Heart left ventricle (tissue), 16 donors: ENCODE measurements around the gene C19orf12. TPM values are rescaled to one million over a fixed set of nuclear protein-coding genes. Genes with fewer than 3 reads are reported as not detected.

Source experiments
- ATAC-seq, 4 donors: fragments of 200-7000 bp; cut with Tn5 transposase; one replicate each; pipeline ENCODE4 v1.9.1; 2020 to 2022; ENCODE audit warnings: moderate library complexity in 4 of 4, mild to moderate bottlenecking in 3 of 4, moderate number of reproducible peaks in 1 of 4
- DNase-seq, 5 donors: peaks; one replicate each; pipeline ENCODE4 v3.0.0-alpha.2; 2020
- H3K27ac ChIP-seq, 12 donors: fragments of 200-600 bp; sonication (generic) in 4 of 12; one replicate each; pipeline versions ENCODE4 v1.5.0 to v1.8.0; 2016 to 2022; ENCODE audit warnings: mild to moderate bottlenecking in 2 of 12
- H3K27me3 ChIP-seq, 9 donors: fragments of 200-600 bp; sonication (generic) in 2 of 9; one replicate each; pipeline versions ENCODE4 v1.5.1 to v1.8.0; 2016 to 2022; ENCODE audit warnings: mild to moderate bottlenecking in 3 of 9
- H3K36me3 ChIP-seq, 9 donors: fragments of 200-600 bp; sonication (generic) in 2 of 9; one replicate each; pipeline versions ENCODE4 v1.5.0 to v1.8.0; 2018 to 2022; ENCODE audit warnings: mild to moderate bottlenecking in 2 of 9
- H3K4me1 ChIP-seq, 12 donors: fragments of 200-600 bp; sonication (generic) in 4 of 12; one replicate each; pipeline versions ENCODE4 v1.5.0 to v1.8.0; 2016 to 2022; ENCODE audit warnings: mild to moderate bottlenecking in 3 of 12
- H3K4me3 ChIP-seq, 12 donors: fragments of 200-600 bp; sonication (generic) in 4 of 12; one replicate each; pipeline versions ENCODE4 v1.5.0 to v1.8.0; 2017 to 2022; ENCODE audit warnings: mild to moderate bottlenecking in 9 of 12, moderate library complexity in 4 of 12
- H3K9me3 ChIP-seq, 12 donors: fragments of 200-600 bp; sonication (generic) in 4 of 12; one replicate each; pipeline versions ENCODE4 v1.5.0 to v1.8.0; 2016 to 2022; ENCODE audit warnings: mild to moderate bottlenecking in 1 of 12
- CTCF ChIP-seq, 12 donors: fragments of 200-600 bp; sonication (generic) in 4 of 12; IDR thresholded peaks; one replicate each; pipeline versions ENCODE4 v1.5.0 to v1.8.0; 2018 to 2022; ENCODE audit warnings: antibody characterized with exemption in 12 of 12, mild to moderate bottlenecking in 5 of 12
- POLR2A ChIP-seq, 2 donors: fragments of 450-650 bp; IDR thresholded peaks; one replicate each; pipeline ENCODE4 v1.6.1; 2017; ENCODE audit warnings: antibody characterized with exemption in 2 of 2, mild to moderate bottlenecking in 2 of 2, moderate library complexity in 2 of 2
- whole genome bisulfite sequencing, 4 donors: extraction: QIAGEN DNeasy Blood & Tissue Kit in 2 of 4; methylation state at CpG; one replicate each; pipeline versions ENCODE4 v1.1.5 to v1.1.7; 2013 to 2018; 5-methylcytosine and 5-hydroxymethylcytosine counted together
- intact Hi-C, 10 donors: fragments of 100-400 bp; cut with DNase I; formaldehyde crosslinking; loops; one replicate each; pipeline versions ENCODE4 v1.11.1 to v1.14.2; 2022
- long read RNA-seq, 3 donors: library from polyadenylated mRNA; unstranded; transcript quantifications; one replicate each; pipeline ENCODE4 v2.0.0, GENCODE V29; 2020 to 2021
- polyA plus RNA-seq, 2 donors: library from polyadenylated mRNA; stranded (reverse); fragments of 200-250 nt; gene quantifications; one replicate each; pipeline ENCODE4 v1.2.3, GENCODE V29; 2013
- total RNA-seq, 9 donors: library from RNA; depleted of rRNA in 2 of 9; stranded (reverse); fragments of >200 nt in 2 of 9; fragmentation: NEBNext Ultra II Directional in 3 of 9; extraction: Animal tissue kit (Norgen Biotek cat#: 25700) in 3 of 9; gene quantifications; one replicate each; pipeline versions ENCODE4 v1.1.0 to v1.2.4, GENCODE V29; 2016 to 2023
- donor health status: ischemic (EF 13 %, LVEDD 7.1; RV severe dilation, severe dysfunction).
- donor health status: healthy with polysubstance abuse.
- donor health status: DM: no; HTN: yes; CAD: no.
- donor health status: DM: no; HTN: no; CAD: no.
- donor health status: ischemic (EF 25% LVEDD 6.9; RV normal size, moderate dysfunction).
- donor health status: ischemic (EF 25% LVEDD 5.7; RV mildly dilated, moderate dysfunction).
- donor health status: healthy.
- donor health status: DM: yes; HTN: yes; CAD: no.
- donor health status: ischemic (EF 35%, LVEDD 5.7; RV mildly dilated, moderate dysfunction).
- donor health status: nonischemic (EF 11% LVEDD 7.7; RV severe dilation, severe dysfunction).
- donor health status: DM: yes; HTN: yes; CAD: no.
- donor health status: PGD.
- donor health status: ischemic (EF 29% LVEDD 5.4; RV normal size, mild dysfunction).
- donor health status: nonischemic (EF 23%, LVEDD 6.1; RV moderate dilation, normal function).

The C19orf12 gene
- total RNA-seq (10 to 100 TPM; 35.7 to 80.3 (median 49.2) TPM), polyA plus RNA-seq (10 to 100 TPM; 34.0 to 47.1 TPM)
- long read RNA-seq, donor 1, full-length matches to known transcripts = 102 of 134 reads
- long read RNA-seq, donor 1, partial matches to known transcripts = 0 of 134 reads
- long read RNA-seq, donor 1, other reads (novel, unspliced or antisense) = 32 of 134 reads
- long read RNA-seq, donor 2, full-length matches to known transcripts = 236 of 323 reads
- long read RNA-seq, donor 2, partial matches to known transcripts = 0 of 323 reads
- long read RNA-seq, donor 2, other reads (novel, unspliced or antisense) = 87 of 323 reads
- long read RNA-seq, donor 3, full-length matches to known transcripts = 62 of 87 reads
- long read RNA-seq, donor 3, partial matches to known transcripts = 21 of 87 reads
- long read RNA-seq, donor 3, other reads (novel, unspliced or antisense) = 4 of 87 reads

- H3K4me1 ChIP-seq = peaks cover 0 to 48% (median 24%) of the 10 kb centered on the region in 12 donors
- TF ChIP-seq CTCF (IDR thresholded peaks at IDR 0.05) (no peak), POLR2A (IDR thresholded peaks at IDR 0.05) (peak; percentile 47 to 84)
- 0 to 3% (median 0%) methylated on average over 24 to 72 of the region's 72 CpGs for WGBS, 4 donors
- ATAC-seq (peak; percentile 38 to 89 (median 76)), DNase-seq (peak; percentile 54 to 82 (median 72))
- peaks cover 0 to 2% (median 0%) of the 10 kb centered on the region in 9 donors for H3K27me3 ChIP-seq
- peak within 1 kb of the TSS; percentile 68 to 100 (median 91) for H3K4me3 ChIP-seq
- H3K27ac ChIP-seq = peak within 1 kb of the TSS; percentile 89 to 100 (median 96)
- H3K9me3 ChIP-seq = no peaks in the 10 kb centered on the region
- intact Hi-C loops = loop anchor here in 9 of 10 donors (2.0 to 10.0 kb wide), 6 partner anchors 48 to 503 kb away; partner anchors contain the start of genes PLEKHF1 (in 6 of the 9) and UQCRFS1 (in 1 of the 9)
- H3K36me3 ChIP-seq = no peaks in the 10 kb centered on the region
Measured at GRCh38 chr19:29714953-29715700, at the start of gene C19orf12. C19orf12 (minus strand) TSS chr19:29715261; CDS start chr19:29708413, 6,848 bp downstream.

- TF ChIP-seq POLR2A (IDR thresholded peaks at IDR 0.05) = no peak
- no peak for TF ChIP-seq CTCF (IDR thresholded peaks at IDR 0.05)
- intact Hi-C loops = loop anchor here in 4 of 10 donors (5.0 to 10.0 kb wide), 3 partner anchors 108 to 890 kb away; no protein-coding TSS in a partner anchor
- peaks cover 0 to 20% (median 0%) of the 10 kb centered on the region in 9 donors for H3K27me3 ChIP-seq
- WGBS, 4 donors = 81 to 90% (median 86%) methylated on average over 8 of the region's 8 CpGs
- no peak for ATAC-seq
- H3K9me3 ChIP-seq = no peaks in the 10 kb centered on the region
- no peak for DNase-seq
- no peak overlapping the region for H3K4me3 ChIP-seq
- H3K4me1 ChIP-seq = peaks cover 0 to 7% (median 0%) of the 10 kb centered on the region in 12 donors
- no peaks in the 10 kb centered on the region for H3K36me3 ChIP-seq
- H3K27ac ChIP-seq = no peak overlapping the region
Measured at GRCh38 chr19:29764361-29764760, 49.3 kb upstream of the C19orf12 start.

GRCh38 chr19:29763196-29763595, 48.1 kb upstream of the C19orf12 start:
- no peaks in the 10 kb centered on the region for H3K9me3 ChIP-seq
- intact Hi-C loops = loop anchor here in 4 of 10 donors (5.0 to 10.0 kb wide), 3 partner anchors 109 to 892 kb away; no protein-coding TSS in a partner anchor
- H3K27me3 ChIP-seq = peaks cover 0 to 20% (median 0%) of the 10 kb centered on the region in 9 donors
- DNase-seq (no peak), ATAC-seq (no peak)
- H3K27ac ChIP-seq = no peak overlapping the region
- WGBS, 4 donors = 79 to 85% (median 82%) methylated on average over 4 of the region's 4 CpGs
- TF ChIP-seq CTCF (IDR thresholded peaks at IDR 0.05) (no peak), POLR2A (IDR thresholded peaks at IDR 0.05) (no peak)
- H3K36me3 ChIP-seq = no peaks in the 10 kb centered on the region
- H3K4me3 ChIP-seq = no peak overlapping the region
- H3K4me1 ChIP-seq = peaks cover 0 to 7% (median 0%) of the 10 kb centered on the region in 12 donors
